Panc1 (cell line): ENCODE measurements around the gene IQCC. TPM values are rescaled to one million over a fixed set of nuclear protein-coding genes. Genes with fewer than 3 reads are reported as not detected.

Experiments used
- ATAC-seq: fragments of 200-7000 bp; cut with Tn5 transposase; 2 replicates; pipeline ENCODE4 v1.9.1; 2020; ENCODE audit warnings: mild to moderate bottlenecking, moderate library complexity
- BruUV-seq: library from RNA; stranded (reverse); fragments of 400-500 nt; replicated peaks from 2 replicates; lab custom pipeline; 2021; lab: Mats Ljungman, UMichigan
- CTCF ChIA-PET: fragments of 300-600 bp; sonication (Branson Sonifier 250); formaldehyde crosslinking; loops from one replicate; lab custom pipeline; 2022; ENCODE audit warnings: antibody characterized with exemption; lab: Charles Lee
- POLR2A ChIA-PET: fragments of 300-600 bp; sonication (Branson Sonifier 250); formaldehyde crosslinking; loops from one replicate; lab custom pipeline; 2022; ENCODE audit warnings: antibody characterized with exemption; lab: Charles Lee
- DNase-seq: peaks from one replicate; pipeline ENCODE4 v3.0.0-alpha.2; 2010; ENCODE audit warnings: low read depth, low spot score
- H3K27ac ChIP-seq: 2 replicates; pipeline ENCODE4 v1.5.1; 2011; ENCODE audit warnings: mild to moderate bottlenecking, low read length, inconsistent platforms
- H3K27me3 ChIP-seq: fragments of 200-500 bp; sonication (Bioruptor generic); 2 replicates; pipeline ENCODE4 v1.6.0; 2014; ENCODE audit warnings: low read length, inconsistent platforms; ENCODE audit not compliant: control insufficient read depth, insufficient read depth
- H3K36me3 ChIP-seq: fragments of 200-500 bp; sonication (Bioruptor generic); 2 replicates; pipeline ENCODE4 v1.5.1; 2014; ENCODE audit warnings: inconsistent platforms, mild to moderate bottlenecking, low read length, moderate library complexity; ENCODE audit not compliant: control insufficient read depth, insufficient read depth
- H3K4me1 ChIP-seq: 2 replicates; pipeline ENCODE4 v1.5.1; 2011; ENCODE audit warnings: inconsistent platforms, mild to moderate bottlenecking, low read length, moderate library complexity; ENCODE audit not compliant: control insufficient read depth, insufficient read depth
- H3K4me3 ChIP-seq, 2 experiments: 2 replicates each; pipeline ENCODE4 v1.5.1; 2011 to 2012; ENCODE audit warnings: low read depth in 2 of 2, low read length in 2 of 2, mild to moderate bottlenecking in 2 of 2, inconsistent platforms in 1 of 2, moderate library complexity in 1 of 2
- H3K9me3 ChIP-seq: fragments of 200-500 bp; sonication (Bioruptor generic); 2 replicates; pipeline ENCODE4 v1.5.1; 2014; ENCODE audit warnings: low read depth, mild to moderate bottlenecking, inconsistent platforms, low read length, moderate library complexity; ENCODE audit not compliant: control insufficient read depth, insufficient read depth
- CTCF ChIP-seq: fragments of 450-650 bp; IDR thresholded peaks from 2 replicates; pipeline ENCODE4 v1.5.1; 2017; ENCODE audit warnings: mild to moderate bottlenecking
- POLR2AphosphoS5 ChIP-seq: IDR thresholded peaks from 2 replicates; pipeline ENCODE4 v1.6.1; 2012; ENCODE audit warnings: mild to moderate bottlenecking, low read depth, low read length, moderate library complexity
- REST ChIP-seq, 2 experiments: IDR thresholded peaks; 2 replicates each; pipeline ENCODE4 v1.6.1; 2011 to 2012; ENCODE audit warnings: low read depth in 2 of 2, control low read depth in 1 of 2, low read length in 1 of 2, mild to moderate bottlenecking in 1 of 2, moderate library complexity in 1 of 2; ENCODE audit not compliant: insufficient read depth in 1 of 2
- SIN3A ChIP-seq: IDR thresholded peaks from 2 replicates; pipeline ENCODE4 v1.6.1; 2012; ENCODE audit warnings: low read depth, mild to moderate bottlenecking, low read length, moderate library complexity, borderline replicate concordance; ENCODE audit not compliant: insufficient read depth
- TCF7L2 ChIP-seq: IDR thresholded peaks from 2 replicates; pipeline ENCODE4 v1.6.1; 2011; ENCODE audit warnings: mild to moderate bottlenecking, low read depth, low read length, inconsistent platforms
- in situ Hi-C: cut with HindIII; loops from 2 replicates; pipeline ENCODE4 v1.10.0; 2016; ENCODE audit warnings: low sequenced_read_pairs, low pct_unique_long_range_greater_than_20kb
- intact Hi-C: fragments of 100-400 bp; cut with micrococcal nuclease; formaldehyde crosslinking; loops from one replicate; pipeline ENCODE4 v1.10.0; 2022; ENCODE audit not compliant: unreplicated experiment
- total RNA-seq: library from RNA; stranded (reverse); gene quantifications from one replicate; pipeline ENCODE4 v1.2.1, GENCODE V29; 2021; ENCODE audit not compliant: unreplicated experiment

Gene IQCC
- total RNA-seq, 1 experiment from 2014 or later = 4.4 TPM

GRCh38 chr1:32234792-32235191, 29.3 kb downstream of the IQCC start:
- H3K9me3 ChIP-seq = no peaks in the 10 kb centered on the region
- CTCF ChIA-PET = interaction anchor here (0.6 kb wide), 1 partner anchor 12 kb away, joined by 6 read pairs; the partner anchor contains the start of gene FAM167B
- in situ Hi-C loops = no loop called here
- no TSS peak for BruUV-seq
- H3K4me1 ChIP-seq = peaks cover 1% of the 10 kb centered on the region; the same call in 1 of the 2 replicates
- H3K27me3 ChIP-seq = no peaks in the 10 kb centered on the region
- no peak overlapping the region for H3K4me3 ChIP-seq
- POLR2A ChIA-PET = no interaction called here
- DNase-seq (no peak), ATAC-seq (0 out of 2 replicates have a peak, but pooled peaks have one; percentile 19)
- H3K36me3 ChIP-seq = peaks cover 3% of the 10 kb centered on the region
- TF ChIP-seq TCF7L2 = no peak
- TF ChIP-seq SIN3A = no peak
- no peak for TF ChIP-seq CTCF
- no peak for TF ChIP-seq POLR2AphosphoS5
- TF ChIP-seq REST (IDR thresholded peaks at IDR 0.05; ENCODE audit: insufficient read depth in 1 of 2, low read depth in 2 of 2, low read length in 1 of 2) = no peak
- no peak overlapping the region for H3K27ac ChIP-seq
- intact Hi-C loops = no loop called here

GRCh38 chr1:32239337-32239736, 33.9 kb downstream of the IQCC start:
- peaks cover 12% of the 10 kb centered on the region for H3K4me1 ChIP-seq
- ChIA-PET POLR2A (interaction anchor here (0.5 kb wide), 1 partner anchor 82 kb away, joined by 3 read pairs; no protein-coding TSS in a partner anchor), CTCF (interaction anchor here (0.8 kb wide), 1 partner anchor 57 kb away, joined by 3 read pairs; no protein-coding TSS in a partner anchor)
- intact Hi-C loops (no loop called here), in situ Hi-C loops (no loop called here)
- no peak overlapping the region for H3K4me3 ChIP-seq
- DNase-seq (no peak), ATAC-seq (no peak)
- no peaks in the 10 kb centered on the region for H3K27me3 ChIP-seq
- H3K27ac ChIP-seq = no peak overlapping the region
- no peaks in the 10 kb centered on the region for H3K9me3 ChIP-seq
- no peaks in the 10 kb centered on the region for H3K36me3 ChIP-seq
- no TSS peak for BruUV-seq
- TF ChIP-seq CTCF = no peak
- TF ChIP-seq REST (IDR thresholded peaks at IDR 0.05; ENCODE audit: insufficient read depth in 1 of 2, low read depth in 2 of 2, low read length in 1 of 2) = no peak
- no peak for TF ChIP-seq SIN3A
- TF ChIP-seq TCF7L2 = no peak
- no peak for TF ChIP-seq POLR2AphosphoS5
